UCSD-AML1 (cell line): Measurements from ENCODE around the gene ALG9.
"Not testable (repeated sequence)": the region's sequence is repeated elsewhere in the genome, so short reads cannot be mapped to it uniquely, and the experiment has no call there.

Experiments
- DNase-seq: peaks from one replicate; lab custom pipeline; 2025; ENCODE audit not compliant: unreplicated experiment; lab: John Stamatoyannopoulos, UW

Gene ALG9

DNA sequence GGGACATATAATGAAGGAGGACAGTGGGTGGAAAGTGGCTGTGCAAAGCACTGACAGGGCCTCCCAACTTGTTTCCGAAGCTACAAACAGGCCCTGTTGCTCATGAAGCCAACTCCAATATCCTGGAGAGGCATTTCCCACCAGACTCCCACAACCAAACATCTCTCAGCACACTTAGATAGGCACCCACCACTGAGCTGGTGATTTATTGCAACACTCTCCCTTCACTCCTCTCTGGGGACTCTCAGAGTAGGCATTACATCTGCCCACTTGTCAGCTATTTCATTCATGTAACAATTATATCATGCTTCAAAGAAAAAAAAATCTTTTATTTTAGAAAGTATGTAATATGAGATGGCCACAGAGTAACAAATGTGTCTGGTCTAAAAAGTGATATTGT, 73.1 kb downstream of the ALG9 start:
- no peak for DNase-seq

DNA sequence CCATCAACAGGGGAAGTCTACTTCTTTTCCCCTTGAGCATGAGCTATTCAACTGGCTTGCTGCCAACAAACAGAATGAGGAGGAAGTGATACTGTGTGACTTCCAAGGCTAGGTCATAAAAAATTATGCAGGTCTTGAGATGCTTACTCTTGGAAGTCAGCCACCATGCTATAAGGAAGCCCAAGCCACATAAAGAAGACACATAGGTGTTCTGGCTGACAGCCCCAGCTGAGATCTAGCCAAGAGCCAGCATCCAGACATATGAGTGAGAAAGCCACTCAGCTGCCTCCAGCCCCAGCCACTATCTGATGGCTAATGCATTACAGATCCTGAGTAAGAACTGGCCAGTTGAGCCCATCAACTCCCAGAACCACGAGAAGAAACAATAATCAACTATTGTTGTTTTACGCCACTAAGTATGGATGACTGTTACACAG, 74.2 kb downstream of the ALG9 start:
- DNase-seq = no peak

DNA sequence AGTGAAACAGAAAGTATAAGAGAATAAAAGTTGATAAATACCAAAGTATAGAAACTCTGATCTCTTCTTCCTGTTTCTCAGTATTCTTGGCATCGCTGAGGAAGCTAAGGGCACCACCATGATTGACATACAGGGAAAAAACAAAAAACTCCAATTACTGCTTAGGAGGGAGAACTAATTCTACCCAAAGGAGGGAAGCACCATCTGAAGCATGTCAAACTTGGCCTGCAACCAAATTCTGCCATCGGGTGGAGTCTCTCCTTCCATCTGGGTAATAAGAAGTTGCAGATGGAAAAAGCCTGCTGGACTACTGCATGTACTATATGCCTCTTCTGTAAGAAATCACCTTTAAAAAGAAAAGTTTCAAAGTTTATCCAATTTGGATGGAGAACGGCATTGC, 74.7 kb downstream of the ALG9 start:
- DNase-seq = no peak

DNA sequence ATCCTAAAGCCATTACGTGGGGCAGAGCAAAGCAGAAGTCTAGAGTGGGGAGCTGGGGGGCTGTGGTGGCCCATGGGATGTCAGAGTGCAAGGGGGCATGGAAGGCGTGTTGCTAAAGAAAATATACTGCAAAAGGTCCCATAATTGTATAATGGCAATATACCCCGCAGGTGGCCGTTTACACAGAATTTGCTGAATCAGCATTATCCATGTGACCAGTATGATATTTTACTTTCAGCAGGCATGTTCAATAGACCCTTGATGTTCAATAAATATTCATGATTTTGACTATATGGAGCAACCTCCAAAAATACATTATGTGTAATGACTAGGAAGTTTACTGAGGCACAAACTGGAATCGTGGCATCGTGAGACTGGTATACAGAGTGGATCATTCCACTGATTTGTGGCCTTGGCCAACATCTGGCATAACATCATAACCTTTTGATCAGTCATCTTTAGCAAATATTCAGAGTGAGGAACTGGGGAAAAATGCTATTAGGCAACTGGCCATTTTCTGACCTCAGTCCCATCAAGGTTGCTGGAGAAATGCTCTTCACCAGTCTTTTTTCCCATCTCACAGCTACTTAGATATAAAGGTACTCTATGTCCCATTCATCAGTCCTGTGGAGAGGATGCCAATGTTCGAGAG, 75.9 kb downstream of the ALG9 start:
- no peak for DNase-seq

DNA sequence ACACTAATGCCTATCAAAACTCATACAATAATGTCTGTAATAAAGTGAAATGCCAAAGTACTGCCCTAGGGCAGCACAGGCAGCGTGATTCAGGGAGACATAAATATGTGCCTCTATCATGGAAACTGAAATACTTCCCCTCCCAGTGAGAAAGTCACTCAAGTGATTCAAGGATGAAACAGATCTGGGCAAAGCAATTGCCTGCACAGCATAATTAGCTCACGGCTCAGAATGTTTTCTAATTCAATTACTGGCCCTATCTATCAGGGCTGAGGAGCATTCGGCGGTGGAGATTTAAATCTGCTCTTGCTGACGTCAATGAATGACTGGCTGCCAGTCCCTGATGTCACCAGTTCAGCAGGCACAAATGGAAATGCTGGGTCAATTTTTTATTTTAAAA, 77.5 kb downstream of the ALG9 start:
- DNase-seq = no peak

GRCh38 chr11:111792955-111793500, 78.4 kb downstream of the ALG9 start:
- DNase-seq = no peak

DNA sequence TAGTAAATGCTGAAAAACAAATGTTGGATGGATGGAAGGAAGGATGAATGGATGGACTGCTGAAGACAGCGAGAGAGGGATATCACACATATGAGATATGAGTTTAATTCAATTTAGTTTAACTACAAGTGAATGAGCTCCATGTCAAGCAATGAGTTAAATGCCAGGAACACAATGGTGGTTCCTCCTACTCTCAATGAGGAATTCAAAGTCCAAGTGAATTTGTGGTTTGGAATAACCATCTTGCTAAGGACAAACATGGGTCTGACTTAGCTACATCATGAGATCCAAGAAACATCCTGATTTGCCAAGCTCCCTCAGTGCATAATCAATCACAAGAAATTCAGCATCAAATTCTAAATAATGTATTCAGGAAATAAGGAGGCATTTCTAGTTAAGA, 79.1 kb downstream of the ALG9 start:
- no peak for DNase-seq

GRCh38 chr11:111788464-111788863, 82.9 kb downstream of the ALG9 start:
- no peak for DNase-seq

- DNase-seq = no peak
Observed at GRCh38 chr11:111788051-111788450, 83.3 kb downstream of the ALG9 start.

DNA sequence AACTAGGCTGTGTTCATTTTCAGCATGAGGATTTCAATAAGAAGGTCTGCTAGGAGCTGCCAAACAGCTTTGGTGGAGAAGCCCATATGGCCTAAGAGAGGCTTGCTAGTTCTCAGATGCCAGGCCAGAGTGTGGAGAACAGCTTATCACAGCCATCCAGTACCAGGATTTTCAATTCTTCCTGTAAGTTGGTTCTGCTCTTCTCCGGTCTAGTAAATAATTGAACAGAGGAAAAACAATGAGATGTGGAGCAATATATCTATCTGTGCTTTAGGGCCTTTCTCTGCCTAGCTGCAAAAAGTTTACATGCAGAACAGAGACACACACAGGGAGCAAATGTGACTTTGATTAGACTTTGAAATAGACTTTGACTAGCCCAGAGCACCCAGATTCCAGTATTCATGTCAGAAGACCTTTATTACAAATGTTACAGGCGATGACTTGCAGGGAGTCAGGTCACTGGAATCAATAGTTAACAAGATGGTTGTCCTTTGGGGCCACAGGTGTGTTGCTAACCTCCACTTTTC, 85.4 kb downstream of the ALG9 start:
- DNase-seq = no peak

DNA sequence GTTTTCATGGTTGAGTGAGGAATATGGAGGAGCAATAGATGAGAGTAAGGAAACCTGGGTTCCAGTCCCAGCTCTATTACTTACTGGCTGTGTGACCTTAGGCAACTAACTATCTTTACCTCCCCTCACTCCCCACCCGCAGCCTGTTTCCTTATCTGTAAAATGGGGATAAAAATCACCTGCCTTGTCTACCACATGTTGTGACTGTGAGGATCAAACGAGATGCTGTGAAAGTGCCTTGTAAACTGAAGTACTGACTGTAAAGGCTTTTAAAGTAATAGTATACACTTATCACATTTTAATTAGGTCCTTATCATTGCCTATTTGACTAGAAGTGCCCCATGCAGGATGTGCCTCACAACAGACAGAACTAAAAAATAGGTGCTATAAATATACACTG, 86.3 kb downstream of the ALG9 start:
- no peak for DNase-seq

DNA sequence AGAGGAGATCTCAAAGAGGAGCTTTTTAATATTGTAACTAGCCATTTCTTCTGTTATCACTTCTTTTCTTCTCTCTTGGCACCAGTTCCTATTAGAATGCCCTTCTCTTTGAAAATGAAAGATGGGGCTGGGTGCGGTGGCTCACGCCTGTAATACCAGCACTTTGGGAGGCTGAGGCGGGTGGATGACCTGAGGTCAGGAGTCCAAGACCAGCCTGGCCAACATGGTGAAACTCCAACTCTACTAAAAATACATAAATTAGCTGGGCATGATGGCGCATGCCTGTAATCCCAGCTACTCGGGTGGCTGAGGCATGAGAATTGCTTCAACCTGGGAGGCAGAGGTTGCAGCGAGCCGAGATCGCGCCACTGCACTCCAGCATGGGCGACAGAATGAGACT, 87.1 kb downstream of the ALG9 start:
- not testable (repeated sequence) for DNase-seq

GRCh38 chr11:111782109-111782741, 89.2 kb downstream of the ALG9 start:
- DNase-seq = no peak

GRCh38 chr11:111779118-111779517, 92.3 kb downstream of the ALG9 start:
- DNase-seq = no peak

- DNase-seq = no peak
Observed at GRCh38 chr11:111778047-111778558, 93.3 kb downstream of the ALG9 start.

- no peak for DNase-seq
Observed at GRCh38 chr11:111777094-111778046, 94.0 kb downstream of the ALG9 start.

DNA sequence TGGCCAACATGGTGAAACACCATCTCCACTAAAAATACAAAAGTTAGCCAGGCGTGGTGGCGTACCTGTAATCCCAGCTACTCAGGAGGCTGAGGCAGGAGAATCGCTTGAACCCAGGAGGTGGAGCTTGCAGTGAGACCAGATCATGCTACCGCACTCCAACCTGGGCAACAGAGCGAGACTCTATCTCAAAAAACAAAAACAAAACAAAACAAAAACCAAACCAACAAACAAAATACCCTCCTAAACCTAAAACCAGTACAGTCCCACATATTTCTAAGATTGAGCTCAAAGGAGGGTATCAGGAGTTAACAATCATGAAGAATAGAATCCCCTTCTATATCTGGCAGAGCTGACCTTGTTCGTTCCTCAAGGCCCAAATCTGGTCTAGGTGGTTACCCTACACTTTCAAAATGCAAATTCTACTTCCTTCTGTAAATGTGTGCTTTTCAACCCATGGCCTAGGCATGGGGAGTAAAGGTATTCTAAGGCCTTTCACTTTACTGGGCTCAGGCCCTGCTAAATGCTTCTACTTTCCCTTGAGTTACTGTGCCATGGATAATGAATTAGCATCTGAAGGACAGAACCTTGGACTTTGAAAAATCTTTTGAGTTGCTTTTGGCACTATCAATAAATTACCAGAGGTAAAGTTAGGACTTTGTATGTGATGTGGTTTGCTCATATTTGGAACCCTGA, 94.8 kb downstream of the ALG9 start:
- no peak for DNase-seq

DNA sequence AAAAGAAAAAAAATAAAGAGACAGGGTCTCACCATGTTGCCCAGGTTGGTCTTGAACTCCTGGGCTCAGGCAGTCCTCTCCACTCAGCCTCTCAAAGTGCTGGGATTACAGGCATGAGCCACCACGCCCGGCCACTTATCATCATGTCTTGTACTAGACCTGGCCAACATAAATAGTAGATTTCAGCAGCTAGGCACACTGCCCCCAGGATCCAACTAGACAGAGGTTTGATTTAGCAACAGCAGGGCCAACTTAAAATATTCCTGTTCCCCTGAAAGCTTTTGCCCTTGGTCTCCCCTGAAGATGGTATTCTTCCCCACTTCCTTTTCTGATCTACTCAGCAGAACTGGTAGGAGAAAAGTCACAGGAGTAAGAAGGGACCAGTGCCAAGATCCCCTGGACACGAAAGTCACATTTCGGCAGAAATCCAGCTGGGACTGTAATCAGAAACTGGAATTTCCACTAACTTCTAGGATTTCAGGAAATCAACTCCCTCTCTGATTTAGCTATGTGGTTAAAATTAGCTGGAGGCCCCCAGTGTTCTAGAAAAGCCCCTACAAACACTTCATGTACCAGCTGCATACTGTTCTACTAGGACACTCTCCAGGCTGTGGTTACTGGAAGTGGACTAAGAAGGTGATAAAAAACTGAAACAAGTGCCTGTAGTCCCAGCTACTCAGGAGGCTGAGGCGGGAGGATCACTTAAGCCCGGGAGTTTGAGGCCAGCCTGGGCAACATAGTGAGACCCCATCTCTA, 96.2 kb downstream of the ALG9 start:
- no peak for DNase-seq

DNA sequence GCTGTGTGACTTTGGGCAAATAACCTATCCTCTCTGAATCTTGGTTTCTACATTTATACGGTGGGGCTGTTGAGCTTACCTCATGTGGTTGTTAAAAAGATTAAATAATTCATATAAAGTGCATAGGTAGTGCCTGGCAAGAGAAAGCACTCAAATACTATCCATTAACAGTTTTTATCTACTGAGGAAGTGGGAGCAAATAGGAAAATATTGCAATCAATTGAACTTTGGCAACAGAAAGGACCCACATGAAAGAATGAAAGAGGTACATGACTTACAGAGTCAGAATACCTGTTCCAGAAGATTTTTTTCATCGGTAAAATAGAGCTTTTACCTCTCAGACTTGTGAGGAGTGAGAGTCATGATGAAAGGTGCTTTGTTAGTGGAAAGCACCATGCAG, 98.8 kb downstream of the ALG9 start:
- DNase-seq = no peak

- DNase-seq = not testable (repeated sequence)
Observed at GRCh38 chr11:111771205-111771604, 100.2 kb downstream of the ALG9 start.
